Measurements from ENCODE around the gene VEZF1. TPM values are rescaled to one million over a fixed set of nuclear protein-coding genes. Genes with fewer than 3 reads are reported as not detected.

VEZF1 gene
- total RNA-seq = 10 to 100 TPM; 45.3 to 76.0 (median 63.7) TPM

- H3K4me3 ChIP-seq = peak within 1 kb of the TSS; percentile 94
- TF ChIP-seq POLR2AphosphoS5 (IDR thresholded peaks at IDR 0.05) (no peak), CTCF (IDR thresholded peaks at IDR 0.05) (no peak), POLR2A (IDR thresholded peaks at IDR 0.05) (peak in 1 of 2 donors; percentile 21)
- H3K9me3 ChIP-seq = no peaks in the 10 kb centered on the region
- peak; percentile 84 to 92 for DNase-seq (ENCODE audit: low spot score in 2 of 2)
- peaks cover 54% of the 10 kb centered on the region for H3K4me1 ChIP-seq
- WGBS = 0% methylated on average over 43 of the region's 74 CpGs
- H3K36me3 ChIP-seq = peaks cover 3% of the 10 kb centered on the region
- H3K27ac ChIP-seq = peak within 1 kb of the TSS; percentile 96
- no peaks in the 10 kb centered on the region for H3K27me3 ChIP-seq
Observed at GRCh38 chr17:57987581-57988300, at the start of gene VEZF1. Gene VEZF1 (minus strand): TSS chr17:57988254. CDS start chr17:57988111, 143 bp downstream.

DNA sequence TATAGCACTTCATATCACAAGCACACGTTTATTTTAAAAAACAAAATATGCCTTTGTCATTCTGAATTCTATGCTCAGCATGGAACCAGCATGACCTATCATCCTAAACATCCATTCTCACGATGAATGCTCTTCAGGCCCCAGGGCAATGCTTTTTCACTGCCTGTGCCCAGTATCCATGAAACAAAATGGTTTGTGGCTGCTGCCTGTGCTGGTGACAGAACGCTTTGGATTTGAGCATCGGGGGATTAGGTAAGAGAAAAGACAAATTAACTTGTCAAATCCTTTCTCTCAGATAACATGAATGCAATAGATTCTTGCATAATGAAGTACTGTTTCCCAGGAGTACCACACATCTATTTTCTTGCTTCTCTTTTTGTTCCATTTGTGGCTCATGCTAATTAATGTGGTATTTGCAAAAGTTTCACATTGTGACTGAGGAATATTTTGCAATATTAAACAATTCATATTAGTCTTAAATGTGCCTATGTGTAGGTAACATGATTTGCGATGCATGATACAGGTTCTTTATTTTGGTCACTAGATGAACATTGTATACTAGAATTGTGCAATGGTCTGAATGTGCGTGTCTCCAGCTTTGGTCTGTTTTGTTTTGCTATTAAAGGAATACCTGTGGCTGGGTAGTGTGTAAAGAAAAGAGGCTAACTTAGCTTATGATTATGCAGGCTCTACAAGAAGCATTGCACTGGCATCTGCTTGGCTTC, 44.8 kb upstream of the VEZF1 start:
- no peak for DNase-seq (ENCODE audit: low spot score in 2 of 2)
- Histone ChIP-seq H3K27me3 (no peaks in the 10 kb centered on the region), H3K4me1 (no peaks in the 10 kb centered on the region), H3K9me3 (no peaks in the 10 kb centered on the region), H3K36me3 (no peaks in the 10 kb centered on the region), H3K4me3 (no peak overlapping the region), H3K27ac (no peak overlapping the region)
- 46% methylated on average over 6 of the region's 6 CpGs for WGBS
- no peak for TF ChIP-seq POLR2AphosphoS5 (IDR thresholded peaks at IDR 0.05)

DNA sequence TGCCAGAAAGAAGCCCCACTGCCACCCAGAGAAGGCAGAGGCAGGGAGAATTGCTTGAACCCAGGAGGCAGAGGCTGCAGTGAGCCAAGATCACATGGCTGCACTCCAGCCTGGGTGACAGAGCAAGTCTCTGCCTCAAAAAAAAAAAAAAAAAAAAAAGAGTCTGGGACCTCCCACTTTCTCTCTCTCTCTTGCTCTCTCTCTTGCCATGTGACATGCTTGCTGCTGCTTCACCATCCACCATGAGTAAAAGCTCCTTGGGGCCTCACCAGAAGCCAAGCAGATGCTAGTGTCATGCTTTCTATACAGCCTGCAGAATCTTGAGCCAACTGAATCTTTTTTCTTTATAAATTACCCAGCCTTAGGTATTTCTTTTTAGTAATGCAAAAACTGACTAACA, 40.5 kb upstream of the VEZF1 start:
- no peaks in the 10 kb centered on the region for H3K9me3 ChIP-seq

DNA sequence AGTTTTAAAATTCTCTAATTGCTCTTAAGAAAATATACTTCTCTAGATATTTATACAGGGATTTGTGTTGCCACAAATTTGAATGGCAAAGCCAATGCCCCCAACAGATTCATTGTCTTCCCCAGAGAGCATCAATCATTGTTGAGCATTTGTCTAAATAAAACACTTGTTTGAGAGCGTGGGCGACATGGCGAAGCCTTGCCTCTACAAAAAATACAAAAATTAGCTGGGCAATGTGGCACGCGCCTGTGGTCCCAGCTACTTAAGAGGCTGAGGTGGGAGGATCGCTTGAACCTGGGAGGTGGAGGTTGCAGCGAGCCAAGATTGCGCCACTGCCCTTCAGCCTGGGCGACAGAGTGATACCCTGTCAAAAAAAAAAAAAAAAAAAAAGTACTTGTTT, 32.3 kb upstream of the VEZF1 start:
- Histone ChIP-seq H3K36me3 (no peaks in the 10 kb centered on the region), H3K4me1 (no peaks in the 10 kb centered on the region), H3K9me3 (no peaks in the 10 kb centered on the region), H3K27ac (no peak overlapping the region), H3K27me3 (peaks cover 6% of the 10 kb centered on the region), H3K4me3 (no peak overlapping the region)
- WGBS = 84% methylated on average over 9 of the region's 9 CpGs
- TF ChIP-seq POLR2AphosphoS5 (IDR thresholded peaks at IDR 0.05) = no peak
- no peak for TF ChIP-seq POLR2A (IDR thresholded peaks at IDR 0.05)
- TF ChIP-seq CTCF (IDR thresholded peaks at IDR 0.05) = no peak
- no peak for TF ChIP-seq EP300 (IDR thresholded peaks at IDR 0.05)
- DNase-seq (ENCODE audit: low spot score in 2 of 2) = no peak

More for the DNA sequence above, 40.5 kb upstream of the VEZF1 start:
- Histone ChIP-seq H3K4me3 (no peak overlapping the region), H3K27me3 (peaks cover 6% of the 10 kb centered on the region), H3K27ac (no peak overlapping the region), H3K36me3 (no peaks in the 10 kb centered on the region), H3K4me1 (no peaks in the 10 kb centered on the region)
- TF ChIP-seq CTCF (IDR thresholded peaks at IDR 0.05) (no peak), EP300 (IDR thresholded peaks at IDR 0.05) (no peak), POLR2AphosphoS5 (IDR thresholded peaks at IDR 0.05) (no peak), POLR2A (IDR thresholded peaks at IDR 0.05) (no peak)
- no peak for DNase-seq (ENCODE audit: low spot score in 2 of 2)

- Histone ChIP-seq H3K36me3 (no peaks in the 10 kb centered on the region), H3K4me1 (no peaks in the 10 kb centered on the region), H3K9me3 (no peaks in the 10 kb centered on the region), H3K27ac (no peak overlapping the region), H3K27me3 (peaks cover 4% of the 10 kb centered on the region), H3K4me3 (no peak overlapping the region)
- no peak for DNase-seq (ENCODE audit: low spot score in 2 of 2)
- TF ChIP-seq CTCF (IDR thresholded peaks at IDR 0.05) (no peak), EP300 (IDR thresholded peaks at IDR 0.05) (no peak), POLR2A (IDR thresholded peaks at IDR 0.05) (no peak), POLR2AphosphoS5 (IDR thresholded peaks at IDR 0.05) (no peak)
Observed at GRCh38 chr17:58019521-58019920, 31.5 kb upstream of the VEZF1 start.
